ENCODE data around the gene UBR3. TPM values are rescaled to one million over a fixed set of nuclear protein-coding genes. Genes with fewer than 3 reads are reported as not detected.

The UBR3 gene
- total RNA-seq, 3 donors from 2014 or later (not counting 1 experiment from before 2014, with no cell fraction given) = 40.8 to 54.5 (median 41.0) TPM

DNA sequence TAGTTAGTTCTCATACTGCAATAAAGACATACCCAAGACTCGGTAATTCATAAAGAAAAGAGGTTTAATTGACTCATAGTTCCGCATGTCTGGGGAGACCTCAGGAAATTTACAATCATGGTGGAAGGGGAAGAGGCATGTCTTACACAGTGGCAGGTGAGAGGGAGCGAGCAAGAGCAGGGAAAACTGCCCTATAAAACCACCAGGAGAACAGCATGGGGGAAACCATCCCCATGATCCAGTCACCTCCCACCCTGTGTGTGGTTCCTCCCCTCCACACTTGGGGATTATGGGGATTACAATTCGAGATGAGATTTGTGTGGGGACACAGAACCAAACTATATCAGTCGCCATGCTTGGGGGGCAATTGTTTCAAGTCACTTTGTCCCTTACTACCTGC is 29.7 kb upstream of the UBR3 start:
- ATAC-seq (no peak), DNase-seq (no peak)
- intact Hi-C loops (cut with micrococcal nuclease) = loop anchor here (10.0 kb wide), 1 partner anchor 103 kb away; the partner anchor contains the start of genes CFAP210 and PHOSPHO2
- peaks cover 5% of the 10 kb centered on the region for H3K4me1 ChIP-seq (ENCODE audit: control insufficient read depth, insufficient read depth, low read length)
- TF ChIP-seq, protein P1, sequence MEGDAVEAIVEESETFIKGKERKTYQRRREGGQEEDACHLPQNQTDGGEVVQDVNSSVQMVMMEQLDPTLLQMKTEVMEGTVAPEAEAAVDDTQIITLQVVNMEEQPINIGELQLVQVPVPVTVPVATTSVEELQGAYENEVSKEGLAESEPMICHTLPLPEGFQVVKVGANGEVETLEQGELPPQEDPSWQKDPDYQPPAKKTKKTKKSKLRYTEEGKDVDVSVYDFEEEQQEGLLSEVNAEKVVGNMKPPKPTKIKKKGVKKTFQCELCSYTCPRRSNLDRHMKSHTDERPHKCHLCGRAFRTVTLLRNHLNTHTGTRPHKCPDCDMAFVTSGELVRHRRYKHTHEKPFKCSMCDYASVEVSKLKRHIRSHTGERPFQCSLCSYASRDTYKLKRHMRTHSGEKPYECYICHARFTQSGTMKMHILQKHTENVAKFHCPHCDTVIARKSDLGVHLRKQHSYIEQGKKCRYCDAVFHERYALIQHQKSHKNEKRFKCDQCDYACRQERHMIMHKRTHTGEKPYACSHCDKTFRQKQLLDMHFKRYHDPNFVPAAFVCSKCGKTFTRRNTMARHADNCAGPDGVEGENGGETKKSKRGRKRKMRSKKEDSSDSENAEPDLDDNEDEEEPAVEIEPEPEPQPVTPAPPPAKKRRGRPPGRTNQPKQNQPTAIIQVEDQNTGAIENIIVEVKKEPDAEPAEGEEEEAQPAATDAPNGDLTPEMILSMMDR (IDR thresholded peaks at IDR 0.05) = no peak
- 97% methylated on average over 5 of the region's 5 CpGs for WGBS (ENCODE audit: insufficient coverage)
- H3K27ac ChIP-seq (ENCODE audit: low read length) = no peak overlapping the region
- Mint-ChIP-seq H3K27ac (peak overlapping the region; percentile 19 to 90), H3K36me3 (no peaks in the 10 kb centered on the region), H3K27me3 (ENCODE audit: low read depth in 2 of 2) (peaks cover 2 to 13% of the 10 kb centered on the region in 2 donors), H3K4me3 (peak overlapping the region; percentile 67), H3K9me3 (no peaks in the 10 kb centered on the region), H3K4me1 (peaks cover 22% of the 10 kb centered on the region in 2 donors)
- H3K27me3 ChIP-seq (ENCODE audit: control insufficient read depth, insufficient read depth, low read length) = no peaks in the 10 kb centered on the region
- no peaks in the 10 kb centered on the region for H3K9me3 ChIP-seq (ENCODE audit: control insufficient read depth, insufficient read depth, low read length)
- H3K36me3 ChIP-seq (ENCODE audit: control insufficient read depth, insufficient read depth, low read length) = peaks cover 12% of the 10 kb centered on the region
- H3K4me3 ChIP-seq (ENCODE audit: low read length) = no peak overlapping the region

DNA sequence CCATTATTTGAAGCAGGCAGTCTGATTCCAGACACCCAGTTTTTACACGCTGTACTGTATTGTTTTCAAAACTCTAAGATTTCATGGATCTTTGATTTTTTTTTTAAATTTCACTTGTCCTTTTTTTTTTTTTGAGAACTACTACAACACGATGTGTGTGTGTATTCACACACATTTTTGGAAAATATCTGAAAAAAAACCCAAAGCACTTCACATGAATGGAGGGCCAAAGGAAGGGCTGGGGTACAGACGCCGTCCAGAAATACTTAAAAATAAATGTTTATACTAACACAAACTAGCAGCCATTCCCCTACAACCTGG is 28.9 kb upstream of the UBR3 start:
- H3K9me3 Mint-ChIP-seq = no peaks in the 10 kb centered on the region
- peaks cover 22% of the 10 kb centered on the region in 2 donors for H3K4me1 Mint-ChIP-seq
- DNase-seq = no peak
- peak overlapping the region; percentile 90 to 93 for H3K27ac Mint-ChIP-seq
- TF ChIP-seq, protein P1 (IDR thresholded peaks at IDR 0.05) = no peak
- no peak for ATAC-seq
- H3K27me3 Mint-ChIP-seq (ENCODE audit: low read depth in 2 of 2) = peaks cover 2 to 6% of the 10 kb centered on the region in 2 donors
- H3K4me1 ChIP-seq (ENCODE audit: control insufficient read depth, insufficient read depth, low read length) = peaks cover 5% of the 10 kb centered on the region
- intact Hi-C loops (cut with micrococcal nuclease) = loop anchor here (2.0 to 10.0 kb wide), 2 partner anchors 26 to 104 kb away; partner anchors contain the start of genes CFAP210, METTL5 and PHOSPHO2
- WGBS (ENCODE audit: insufficient coverage) = 13% methylated on average over 3 of the region's 4 CpGs
- peaks cover 17% of the 10 kb centered on the region for H3K36me3 ChIP-seq (ENCODE audit: control insufficient read depth, insufficient read depth, low read length)
- H3K4me3 ChIP-seq (ENCODE audit: low read length) = peak overlapping the region; percentile 65
- no peaks in the 10 kb centered on the region for H3K27me3 ChIP-seq (ENCODE audit: control insufficient read depth, insufficient read depth, low read length)
- H3K9me3 ChIP-seq (ENCODE audit: control insufficient read depth, insufficient read depth, low read length) = no peaks in the 10 kb centered on the region
- peak overlapping the region; percentile 89 for H3K27ac ChIP-seq (ENCODE audit: low read length)
- peak overlapping the region; percentile 90 for H3K4me3 Mint-ChIP-seq
- no peaks in the 10 kb centered on the region for H3K36me3 Mint-ChIP-seq

GRCh38 chr2:169798718-169799592 is 28.3 kb upstream of the UBR3 start, which contains the start of gene SSB:
TSS of gene SSB (plus strand) at chr2:169798871. CDS start at chr2:169800961, 2,090 bp downstream.
- DNase-seq = peak; percentile 84 to 95
- Mint-ChIP-seq H3K36me3 (no peaks in the 10 kb centered on the region), H3K4me1 (peaks cover 22% of the 10 kb centered on the region in 2 donors), H3K27ac (peak within 1 kb of the TSS; percentile 90 to 93), H3K9me3 (no peaks in the 10 kb centered on the region), H3K27me3 (ENCODE audit: low read depth in 2 of 2) (peaks cover 0 to 2% of the 10 kb centered on the region in 2 donors), H3K4me3 (peak within 1 kb of the TSS; percentile 90)
- TF ChIP-seq, protein P1 (IDR thresholded peaks at IDR 0.05) = no peak
- Histone ChIP-seq H3K27me3 (ENCODE audit: control insufficient read depth, insufficient read depth, low read length) (no peaks in the 10 kb centered on the region), H3K36me3 (ENCODE audit: control insufficient read depth, insufficient read depth, low read length) (peaks cover 19% of the 10 kb centered on the region), H3K27ac (ENCODE audit: low read length) (peak within 1 kb of the TSS; percentile 89), H3K4me3 (ENCODE audit: low read length) (peak within 1 kb of the TSS; percentile 65), H3K4me1 (ENCODE audit: control insufficient read depth, insufficient read depth, low read length) (peaks cover 5% of the 10 kb centered on the region), H3K9me3 (ENCODE audit: control insufficient read depth, insufficient read depth, low read length) (no peaks in the 10 kb centered on the region)
- ATAC-seq = peak; percentile 92 to 96 (median 92)
- under 1% methylated on average over 67 of the region's 67 CpGs for WGBS (ENCODE audit: insufficient coverage)
- intact Hi-C loops (cut with micrococcal nuclease) = loop anchor here (2.0 to 10.0 kb wide), 2 partner anchors 26 to 104 kb away; partner anchors contain the start of genes CFAP210, METTL5 and PHOSPHO2

All from natural killer cell (primary cell).